ENCODE data around the gene PHF12.

PHF12 gene

DNA sequence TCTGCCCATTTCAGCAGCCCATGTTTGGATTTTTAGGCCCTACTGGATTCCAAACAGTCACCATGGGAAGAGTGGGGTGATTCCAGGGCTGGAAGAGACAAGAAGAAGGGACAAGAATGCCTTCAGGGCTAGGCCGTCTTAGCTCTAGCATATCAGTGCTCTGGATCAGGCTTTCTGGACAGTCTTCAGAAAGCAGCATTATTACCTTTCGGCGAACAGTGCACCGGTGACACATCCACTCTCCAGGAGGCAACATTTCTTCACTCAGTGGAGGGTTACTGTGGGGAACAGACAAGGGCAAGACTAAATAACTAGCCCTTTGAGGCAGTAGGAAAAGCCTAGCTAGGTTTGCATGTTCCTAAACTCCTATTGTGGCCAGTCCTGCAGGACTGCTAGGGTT is 24.5 kb downstream of the PHF12 start:
- Histone ChIP-seq H3K9me3 (ENCODE audit: control insufficient read depth, insufficient read depth, low read depth, low read length) (no peaks in the 10 kb centered on the region), H3K27me3 (ENCODE audit: control insufficient read depth, insufficient read depth, low read length) (no peaks in the 10 kb centered on the region), H3K4me1 (ENCODE audit: control insufficient read depth, insufficient read depth, low read length) (no peaks in the 10 kb centered on the region), H3K4me3 (ENCODE audit: low read depth, low read length) (no peak overlapping the region), H3K9ac (ENCODE audit: low read length) (no peak overlapping the region), H3K36me3 (ENCODE audit: control insufficient read depth, insufficient read depth, low read length) (peaks cover 67% of the 10 kb centered on the region), H3K27ac (ENCODE audit: low read depth, low read length) (no peak overlapping the region)

- H3K4me1 ChIP-seq (ENCODE audit: control insufficient read depth, insufficient read depth, low read length), result no peaks in the 10 kb centered on the region
- H3K27me3 ChIP-seq (ENCODE audit: control insufficient read depth, insufficient read depth, low read length), result no peaks in the 10 kb centered on the region
- H3K27ac ChIP-seq (ENCODE audit: low read depth, low read length), result no peak overlapping the region
- H3K4me3 ChIP-seq (ENCODE audit: low read depth, low read length), result no peak overlapping the region
- H3K36me3 ChIP-seq (ENCODE audit: control insufficient read depth, insufficient read depth, low read length), result peaks cover 71% of the 10 kb centered on the region
- H3K9me3 ChIP-seq (ENCODE audit: control insufficient read depth, insufficient read depth, low read depth, low read length), result no peaks in the 10 kb centered on the region
- no peak overlapping the region for H3K9ac ChIP-seq (ENCODE audit: low read length)
These were observed 25.0 kb downstream of the PHF12 start for GRCh38 chr17:28926366-28926765.

GRCh38 chr17:28925912-28926365 is 25.4 kb downstream of the PHF12 start:
- H3K9me3 ChIP-seq (ENCODE audit: control insufficient read depth, insufficient read depth, low read depth, low read length), result no peaks in the 10 kb centered on the region
- H3K4me1 ChIP-seq (ENCODE audit: control insufficient read depth, insufficient read depth, low read length), result no peaks in the 10 kb centered on the region
- H3K27me3 ChIP-seq (ENCODE audit: control insufficient read depth, insufficient read depth, low read length), result no peaks in the 10 kb centered on the region
- peaks cover 75% of the 10 kb centered on the region for H3K36me3 ChIP-seq (ENCODE audit: control insufficient read depth, insufficient read depth, low read length)
- no peak overlapping the region for H3K4me3 ChIP-seq (ENCODE audit: low read depth, low read length)
- H3K9ac ChIP-seq (ENCODE audit: low read length), result no peak overlapping the region
- H3K27ac ChIP-seq (ENCODE audit: low read depth, low read length), result no peak overlapping the region

DNA sequence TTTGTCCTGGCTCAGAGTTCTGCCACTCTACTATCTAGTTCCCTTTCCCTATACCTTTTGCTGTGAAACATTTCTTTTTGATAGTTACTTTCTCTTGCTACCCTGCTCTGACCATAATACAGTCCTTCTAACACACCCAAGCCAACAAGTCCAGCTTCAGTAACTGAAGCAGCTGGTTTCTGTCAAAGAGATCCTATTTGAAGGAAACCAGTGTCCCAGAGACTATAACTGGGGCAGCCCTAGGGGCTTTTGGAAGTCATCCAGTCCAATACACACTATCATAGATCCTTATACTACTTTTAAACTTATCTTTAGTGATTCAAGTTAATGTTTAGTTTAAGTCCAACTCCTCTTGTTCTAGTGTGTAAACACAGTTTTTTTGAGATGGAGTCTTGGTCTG is 31.1 kb downstream of the PHF12 start:
- Histone ChIP-seq H3K27ac (ENCODE audit: low read depth, low read length) (no peak overlapping the region), H3K27me3 (ENCODE audit: control insufficient read depth, insufficient read depth, low read length) (no peaks in the 10 kb centered on the region), H3K9me3 (ENCODE audit: control insufficient read depth, insufficient read depth, low read depth, low read length) (no peaks in the 10 kb centered on the region), H3K4me3 (ENCODE audit: low read depth, low read length) (no peak overlapping the region), H3K36me3 (ENCODE audit: control insufficient read depth, insufficient read depth, low read length) (peaks cover 96% of the 10 kb centered on the region), H3K4me1 (ENCODE audit: control insufficient read depth, insufficient read depth, low read length) (no peaks in the 10 kb centered on the region), H3K9ac (ENCODE audit: low read length) (no peak overlapping the region)

- Histone ChIP-seq H3K4me3 (ENCODE audit: low read depth, low read length) (no peak overlapping the region), H3K27me3 (ENCODE audit: control insufficient read depth, insufficient read depth, low read length) (no peaks in the 10 kb centered on the region), H3K9ac (ENCODE audit: low read length) (no peak overlapping the region), H3K4me1 (ENCODE audit: control insufficient read depth, insufficient read depth, low read length) (no peaks in the 10 kb centered on the region), H3K9me3 (ENCODE audit: control insufficient read depth, insufficient read depth, low read depth, low read length) (no peaks in the 10 kb centered on the region), H3K36me3 (ENCODE audit: control insufficient read depth, insufficient read depth, low read length) (peaks cover 94% of the 10 kb centered on the region), H3K27ac (ENCODE audit: low read depth, low read length) (no peak overlapping the region)
These were observed 33.0 kb downstream of the PHF12 start for GRCh38 chr17:28918295-28918694.

DNA sequence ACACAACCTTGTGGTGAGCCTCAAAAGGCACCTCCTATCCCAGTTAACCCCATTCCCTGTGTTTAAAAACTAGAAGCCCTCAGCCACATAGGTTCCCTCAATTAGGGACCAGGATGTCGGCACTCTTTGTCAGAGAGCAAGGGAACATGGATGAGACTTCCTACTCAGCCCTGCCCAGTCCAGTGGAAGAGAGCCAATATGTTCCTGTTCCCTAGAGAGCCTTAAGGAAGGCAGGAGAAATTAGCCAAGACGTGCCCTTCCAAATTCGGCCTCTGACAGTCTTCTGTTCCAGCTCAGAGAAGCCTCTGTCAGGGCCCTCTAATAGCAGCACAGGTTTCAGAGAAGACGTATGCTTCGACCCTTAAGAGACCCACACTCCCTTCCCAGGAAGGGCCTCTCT is 33.9 kb downstream of the PHF12 start:
- H3K36me3 ChIP-seq (ENCODE audit: control insufficient read depth, insufficient read depth, low read length), result peaks cover 94% of the 10 kb centered on the region
- H3K27me3 ChIP-seq (ENCODE audit: control insufficient read depth, insufficient read depth, low read length), result no peaks in the 10 kb centered on the region
- H3K9me3 ChIP-seq (ENCODE audit: control insufficient read depth, insufficient read depth, low read depth, low read length), result no peaks in the 10 kb centered on the region
- H3K4me1 ChIP-seq (ENCODE audit: control insufficient read depth, insufficient read depth, low read length), result no peaks in the 10 kb centered on the region
- H3K9ac ChIP-seq (ENCODE audit: low read length), result no peak overlapping the region
- H3K4me3 ChIP-seq (ENCODE audit: low read depth, low read length), result no peak overlapping the region
- no peak overlapping the region for H3K27ac ChIP-seq (ENCODE audit: low read depth, low read length)

GRCh38 chr17:28917029-28917428 is 34.3 kb downstream of the PHF12 start:
- H3K27me3 ChIP-seq (ENCODE audit: control insufficient read depth, insufficient read depth, low read length), result no peaks in the 10 kb centered on the region
- no peak overlapping the region for H3K4me3 ChIP-seq (ENCODE audit: low read depth, low read length)
- H3K36me3 ChIP-seq (ENCODE audit: control insufficient read depth, insufficient read depth, low read length), result peaks cover 94% of the 10 kb centered on the region
- H3K9me3 ChIP-seq (ENCODE audit: control insufficient read depth, insufficient read depth, low read depth, low read length), result no peaks in the 10 kb centered on the region
- no peak overlapping the region for H3K9ac ChIP-seq (ENCODE audit: low read length)
- H3K4me1 ChIP-seq (ENCODE audit: control insufficient read depth, insufficient read depth, low read length), result no peaks in the 10 kb centered on the region
- H3K27ac ChIP-seq (ENCODE audit: low read depth, low read length), result no peak overlapping the region

GRCh38 chr17:28916302-28916934 is 34.9 kb downstream of the PHF12 start:
- H3K36me3 ChIP-seq (ENCODE audit: control insufficient read depth, insufficient read depth, low read length), result peaks cover 94% of the 10 kb centered on the region
- no peaks in the 10 kb centered on the region for H3K27me3 ChIP-seq (ENCODE audit: control insufficient read depth, insufficient read depth, low read length)
- no peak overlapping the region for H3K4me3 ChIP-seq (ENCODE audit: low read depth, low read length)
- no peak overlapping the region for H3K9ac ChIP-seq (ENCODE audit: low read length)
- H3K4me1 ChIP-seq (ENCODE audit: control insufficient read depth, insufficient read depth, low read length), result no peaks in the 10 kb centered on the region
- H3K27ac ChIP-seq (ENCODE audit: low read depth, low read length), result no peak overlapping the region
- no peaks in the 10 kb centered on the region for H3K9me3 ChIP-seq (ENCODE audit: control insufficient read depth, insufficient read depth, low read depth, low read length)

DNA sequence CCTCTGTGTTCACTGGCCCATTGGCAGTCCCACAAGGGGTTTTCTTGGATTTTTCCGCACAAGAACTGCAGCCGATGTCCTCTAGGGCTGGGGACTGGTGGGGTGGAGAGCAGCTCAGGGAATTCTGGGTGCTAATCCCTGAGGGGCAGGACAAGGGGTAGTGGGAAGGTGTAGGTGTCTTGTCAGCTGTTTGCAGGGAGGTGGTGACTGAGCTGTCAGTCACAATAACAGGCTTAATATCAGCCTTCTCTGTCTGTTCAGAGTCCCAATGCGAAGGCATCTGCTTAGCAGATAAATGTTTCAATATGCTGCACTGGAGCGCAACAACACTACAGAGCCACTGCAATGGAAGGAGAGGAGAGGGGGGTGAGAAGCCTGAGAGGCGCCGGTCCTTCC is 38.4 kb downstream of the PHF12 start:
- H3K4me1 ChIP-seq (ENCODE audit: control insufficient read depth, insufficient read depth, low read length), result peaks cover 20% of the 10 kb centered on the region; the same call in 1 of the 2 replicates
- H3K4me3 ChIP-seq (ENCODE audit: low read depth, low read length), result no peak overlapping the region
- H3K36me3 ChIP-seq (ENCODE audit: control insufficient read depth, insufficient read depth, low read length), result peaks cover 96% of the 10 kb centered on the region
- no peaks in the 10 kb centered on the region for H3K27me3 ChIP-seq (ENCODE audit: control insufficient read depth, insufficient read depth, low read length)
- no peak overlapping the region for H3K27ac ChIP-seq (ENCODE audit: low read depth, low read length)
- no peak overlapping the region for H3K9ac ChIP-seq (ENCODE audit: low read length)
- no peaks in the 10 kb centered on the region for H3K9me3 ChIP-seq (ENCODE audit: control insufficient read depth, insufficient read depth, low read depth, low read length)

DNA sequence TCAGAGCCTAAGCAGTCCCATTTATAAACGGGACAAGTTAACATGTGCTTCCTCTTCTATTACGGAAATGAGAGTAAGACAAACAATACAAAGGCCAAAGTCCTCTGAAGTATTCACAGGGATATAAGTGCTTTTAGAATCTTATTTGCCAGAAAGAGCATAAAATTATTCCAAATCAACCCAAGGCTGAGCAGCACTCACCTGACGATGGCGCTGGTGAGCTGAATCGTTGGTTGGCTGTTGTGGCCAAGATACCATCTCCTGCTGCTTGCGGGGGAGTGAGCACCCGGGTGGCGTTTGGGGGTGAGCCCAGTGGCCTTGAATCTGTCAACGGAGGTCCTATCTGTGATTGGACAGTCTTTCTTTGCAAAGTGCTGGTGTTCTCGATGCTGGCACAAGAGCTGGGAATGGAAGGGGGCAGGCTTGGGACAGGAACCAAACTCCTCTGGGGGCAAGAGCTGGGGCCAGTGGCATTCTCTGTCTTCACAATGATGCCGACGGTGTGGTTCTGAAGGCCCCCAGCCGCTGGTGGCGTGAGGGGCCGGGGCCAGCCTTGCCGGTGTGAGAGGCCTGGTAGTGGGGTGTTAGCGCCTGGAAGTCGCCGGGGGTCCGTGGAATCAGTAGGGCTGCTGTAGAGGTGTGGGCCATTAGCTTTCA is 38.9 kb downstream of the PHF12 start:
- no peaks in the 10 kb centered on the region for H3K9me3 ChIP-seq (ENCODE audit: control insufficient read depth, insufficient read depth, low read depth, low read length)
- H3K4me1 ChIP-seq (ENCODE audit: control insufficient read depth, insufficient read depth, low read length), result peaks cover 20% of the 10 kb centered on the region; the same call in 1 of the 2 replicates
- no peaks in the 10 kb centered on the region for H3K27me3 ChIP-seq (ENCODE audit: control insufficient read depth, insufficient read depth, low read length)
- no peak overlapping the region for H3K4me3 ChIP-seq (ENCODE audit: low read depth, low read length)
- no peak overlapping the region for H3K9ac ChIP-seq (ENCODE audit: low read length)
- H3K27ac ChIP-seq (ENCODE audit: low read depth, low read length), result no peak overlapping the region
- peaks cover 96% of the 10 kb centered on the region for H3K36me3 ChIP-seq (ENCODE audit: control insufficient read depth, insufficient read depth, low read length)

DNA sequence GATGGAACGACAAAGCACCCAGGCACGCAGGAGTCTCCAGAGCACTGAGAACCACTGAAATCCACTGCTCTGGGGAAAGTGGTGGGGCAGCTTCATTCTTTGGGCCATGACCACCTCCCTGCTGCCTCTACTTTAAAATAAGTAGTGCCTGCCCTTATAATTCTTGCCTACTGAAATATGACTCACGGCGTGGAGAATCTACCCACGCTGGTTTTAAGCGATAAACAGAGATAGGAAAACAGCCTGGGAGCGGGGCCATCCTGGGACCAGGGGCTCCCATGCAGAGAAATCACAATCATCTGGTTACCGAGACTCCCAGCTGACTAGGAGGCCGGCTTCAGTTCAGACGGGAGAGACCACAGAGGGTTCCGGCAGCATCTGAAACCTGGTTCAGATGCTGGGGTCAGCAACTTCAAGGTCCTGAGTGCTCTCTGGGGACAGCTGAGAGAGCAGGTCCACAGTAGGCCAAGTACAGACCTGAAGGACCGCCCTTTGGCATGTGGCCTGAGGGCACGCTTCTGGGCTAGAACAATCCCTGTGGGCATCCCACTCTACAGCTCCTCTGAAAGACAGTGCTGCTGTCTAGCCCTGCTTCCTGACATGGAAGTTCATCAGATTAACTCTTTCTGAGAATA is 39.8 kb downstream of the PHF12 start:
- Histone ChIP-seq H3K9ac (ENCODE audit: low read length) (no peak overlapping the region), H3K27me3 (ENCODE audit: control insufficient read depth, insufficient read depth, low read length) (no peaks in the 10 kb centered on the region), H3K27ac (ENCODE audit: low read depth, low read length) (no peak overlapping the region), H3K9me3 (ENCODE audit: control insufficient read depth, insufficient read depth, low read depth, low read length) (no peaks in the 10 kb centered on the region), H3K4me1 (ENCODE audit: control insufficient read depth, insufficient read depth, low read length) (peaks cover 20% of the 10 kb centered on the region; the same call in 1 of the 2 replicates), H3K4me3 (ENCODE audit: low read depth, low read length) (no peak overlapping the region), H3K36me3 (ENCODE audit: control insufficient read depth, insufficient read depth, low read length) (peaks cover 96% of the 10 kb centered on the region)

All from HUES6 (cell line).